ENCODE results near the gene GALNT1. TPM values are rescaled to one million over a fixed set of nuclear protein-coding genes. Genes with fewer than 3 reads are reported as not detected.

Gene GALNT1
- total and polyA plus RNA-seq, 9 donors, result 20.0 to 60.2 (median 40.4) TPM

DNA sequence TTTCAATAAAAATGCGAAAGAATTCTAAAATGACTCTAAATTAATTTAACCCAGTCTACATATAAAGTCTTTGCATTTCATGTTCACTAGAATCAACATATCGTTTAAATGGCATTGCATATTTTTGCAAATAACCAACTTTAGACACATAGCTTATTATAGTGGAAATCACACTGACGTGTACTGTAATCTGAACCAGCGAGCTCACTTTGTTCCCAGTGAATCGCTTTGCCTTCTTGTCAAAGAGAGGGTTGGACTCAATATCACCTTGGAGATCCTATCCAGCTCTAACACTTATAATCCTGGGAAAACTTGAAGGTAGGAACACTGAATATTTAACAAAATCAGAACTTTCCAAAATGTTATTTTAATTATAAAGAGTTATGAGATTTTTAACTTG lies 108.2 kb downstream of the GALNT1 start:
- TF ChIP-seq EP300 (IDR thresholded peaks at IDR 0.05), result no peak
- TF ChIP-seq POLR2A (IDR thresholded peaks at IDR 0.05), result no peak
- TF ChIP-seq, protein P1, sequence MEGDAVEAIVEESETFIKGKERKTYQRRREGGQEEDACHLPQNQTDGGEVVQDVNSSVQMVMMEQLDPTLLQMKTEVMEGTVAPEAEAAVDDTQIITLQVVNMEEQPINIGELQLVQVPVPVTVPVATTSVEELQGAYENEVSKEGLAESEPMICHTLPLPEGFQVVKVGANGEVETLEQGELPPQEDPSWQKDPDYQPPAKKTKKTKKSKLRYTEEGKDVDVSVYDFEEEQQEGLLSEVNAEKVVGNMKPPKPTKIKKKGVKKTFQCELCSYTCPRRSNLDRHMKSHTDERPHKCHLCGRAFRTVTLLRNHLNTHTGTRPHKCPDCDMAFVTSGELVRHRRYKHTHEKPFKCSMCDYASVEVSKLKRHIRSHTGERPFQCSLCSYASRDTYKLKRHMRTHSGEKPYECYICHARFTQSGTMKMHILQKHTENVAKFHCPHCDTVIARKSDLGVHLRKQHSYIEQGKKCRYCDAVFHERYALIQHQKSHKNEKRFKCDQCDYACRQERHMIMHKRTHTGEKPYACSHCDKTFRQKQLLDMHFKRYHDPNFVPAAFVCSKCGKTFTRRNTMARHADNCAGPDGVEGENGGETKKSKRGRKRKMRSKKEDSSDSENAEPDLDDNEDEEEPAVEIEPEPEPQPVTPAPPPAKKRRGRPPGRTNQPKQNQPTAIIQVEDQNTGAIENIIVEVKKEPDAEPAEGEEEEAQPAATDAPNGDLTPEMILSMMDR (IDR thresholded peaks at IDR 0.05), result no peak
- Histone ChIP-seq H3K27ac (no peak overlapping the region), H3K27me3 (no peaks in the 10 kb centered on the region), H3K4me3 (no peak overlapping the region), H3K4me1 (ENCODE audit: insufficient read depth) (no peaks in the 10 kb centered on the region), H3K9me3 (no peaks in the 10 kb centered on the region), H3K36me3 (no peaks in the 10 kb centered on the region)
- WGBS, 3 donors, result 85 to 96% (median 92%) methylated on average over 5 of the region's 5 CpGs
- intact Hi-C loops (cut with DNase I), result no loop called here
- DNase-seq, result no peak

DNA sequence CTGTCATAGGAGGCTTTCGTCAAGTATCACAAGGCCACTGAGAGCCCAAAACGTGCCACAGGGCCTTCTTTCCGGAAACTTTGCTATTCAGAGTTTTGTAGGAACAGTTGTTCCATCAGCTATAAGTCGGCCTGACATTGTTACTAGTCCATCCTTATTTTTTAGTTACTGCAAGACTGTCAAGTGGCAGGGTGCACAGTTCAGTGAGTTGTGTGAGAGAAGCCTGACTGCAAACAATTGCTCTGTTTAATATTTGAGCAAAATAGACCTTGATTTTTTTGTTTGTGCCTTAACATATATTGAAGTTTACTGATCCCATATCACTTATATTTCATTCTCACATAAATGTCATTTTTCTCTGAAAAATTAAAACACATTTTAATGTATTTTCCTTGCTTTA lies 110.1 kb downstream of the GALNT1 start:
- Histone ChIP-seq H3K4me1 (ENCODE audit: insufficient read depth) (no peaks in the 10 kb centered on the region), H3K9me3 (no peaks in the 10 kb centered on the region), H3K27me3 (no peaks in the 10 kb centered on the region), H3K27ac (no peak overlapping the region), H3K4me3 (no peak overlapping the region), H3K36me3 (no peaks in the 10 kb centered on the region)
- 81 to 86% (median 82%) methylated on average over 4 of the region's 4 CpGs for WGBS, 3 donors
- intact Hi-C loops (cut with DNase I), result no loop called here
- no peak for DNase-seq
- TF ChIP-seq, protein P1 (IDR thresholded peaks at IDR 0.05), result no peak
- no peak for TF ChIP-seq EP300 (IDR thresholded peaks at IDR 0.05)
- TF ChIP-seq POLR2A (IDR thresholded peaks at IDR 0.05), result no peak

DNA sequence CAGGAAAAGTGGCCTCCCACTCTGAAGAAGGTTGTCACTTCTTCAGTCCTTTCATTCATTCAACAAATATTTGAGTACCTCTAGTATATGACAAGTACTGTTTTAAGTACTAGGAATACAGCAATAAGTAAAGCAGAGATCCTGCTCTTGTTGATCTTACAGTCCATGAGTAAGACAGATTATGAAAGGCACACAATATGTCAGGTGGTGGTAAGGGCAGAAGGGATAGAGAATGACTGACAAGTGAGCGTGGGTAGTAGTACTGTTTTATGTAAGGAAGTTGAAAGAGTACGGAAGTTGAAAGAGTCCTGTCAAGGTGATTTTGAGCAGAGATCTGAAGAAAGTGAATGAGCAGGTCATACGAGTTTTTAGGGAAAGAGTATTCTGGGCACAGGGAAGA lies 111.3 kb downstream of the GALNT1 start:
- TF ChIP-seq POLR2A (IDR thresholded peaks at IDR 0.05) (no peak), EP300 (IDR thresholded peaks at IDR 0.05) (no peak)
- TF ChIP-seq, protein P1 (IDR thresholded peaks at IDR 0.05), result no peak
- intact Hi-C loops (cut with DNase I), result no loop called here
- Histone ChIP-seq H3K4me3 (no peak overlapping the region), H3K27me3 (no peaks in the 10 kb centered on the region), H3K9me3 (no peaks in the 10 kb centered on the region), H3K36me3 (no peaks in the 10 kb centered on the region), H3K27ac (no peak overlapping the region), H3K4me1 (ENCODE audit: insufficient read depth) (no peaks in the 10 kb centered on the region)
- WGBS, 3 donors, result 92 to 98% (median 95%) methylated on average over 3 of the region's 3 CpGs
- DNase-seq, result no peak

DNA sequence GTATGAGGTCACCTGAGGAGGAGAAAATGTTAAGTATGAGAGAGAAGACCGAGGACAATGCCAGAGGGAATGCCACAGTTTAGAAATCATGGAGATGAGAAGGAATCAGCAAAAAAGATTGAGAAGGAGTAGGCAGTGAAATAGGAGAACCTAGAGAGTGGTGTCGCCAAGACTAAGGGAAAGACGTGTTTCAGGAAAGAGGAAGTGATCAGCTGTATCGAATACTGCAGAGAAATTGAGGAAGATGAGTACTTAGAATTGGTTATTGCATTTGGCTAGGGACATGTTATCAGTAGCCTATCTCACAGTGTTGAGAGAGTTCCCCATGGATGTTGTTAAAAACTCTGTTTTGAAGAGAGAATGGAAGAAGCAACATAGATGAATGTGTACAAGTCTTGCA lies 112.3 kb downstream of the GALNT1 start:
- no peak overlapping the region for H3K4me3 ChIP-seq
- intact Hi-C loops (cut with DNase I), result no loop called here
- no peaks in the 10 kb centered on the region for H3K36me3 ChIP-seq
- no peaks in the 10 kb centered on the region for H3K9me3 ChIP-seq
- 90 to 95% (median 93%) methylated on average over 4 of the region's 4 CpGs for WGBS, 3 donors
- H3K27ac ChIP-seq, result no peak overlapping the region
- DNase-seq, result no peak
- no peaks in the 10 kb centered on the region for H3K4me1 ChIP-seq (ENCODE audit: insufficient read depth)
- TF ChIP-seq POLR2A (IDR thresholded peaks at IDR 0.05), result no peak
- TF ChIP-seq EP300 (IDR thresholded peaks at IDR 0.05), result no peak
- TF ChIP-seq, protein P1 (IDR thresholded peaks at IDR 0.05), result no peak
- no peaks in the 10 kb centered on the region for H3K27me3 ChIP-seq

DNA sequence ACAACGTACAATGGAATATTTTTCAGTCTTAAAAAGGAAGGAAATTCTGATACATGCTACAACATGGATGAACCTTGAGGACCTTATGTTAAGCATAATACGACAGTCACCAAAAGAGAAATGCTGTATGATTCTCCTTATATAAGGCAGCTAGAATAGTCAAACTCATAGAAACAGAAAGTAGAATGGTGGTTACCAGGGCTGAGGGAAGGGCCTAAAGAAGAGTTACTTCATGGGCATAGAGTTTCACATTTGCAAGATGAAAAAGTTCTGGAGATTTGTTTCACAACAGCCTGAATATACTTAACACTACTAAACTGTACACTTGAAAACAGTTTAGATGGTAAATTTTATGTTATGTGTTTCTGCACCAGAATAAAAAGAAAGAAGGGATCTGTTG lies 113.3 kb downstream of the GALNT1 start:
- H3K27me3 ChIP-seq, result no peaks in the 10 kb centered on the region
- 95 to 98% (median 97%) methylated on average over 2 of the region's 2 CpGs for WGBS, 3 donors
- H3K4me1 ChIP-seq (ENCODE audit: insufficient read depth), result no peaks in the 10 kb centered on the region
- TF ChIP-seq, protein P1 (IDR thresholded peaks at IDR 0.05), result no peak
- no peak for TF ChIP-seq POLR2A (IDR thresholded peaks at IDR 0.05)
- no peak for TF ChIP-seq EP300 (IDR thresholded peaks at IDR 0.05)
- H3K36me3 ChIP-seq, result no peaks in the 10 kb centered on the region
- intact Hi-C loops (cut with DNase I), result no loop called here
- DNase-seq, result no peak
- no peak overlapping the region for H3K4me3 ChIP-seq
- no peak overlapping the region for H3K27ac ChIP-seq
- no peaks in the 10 kb centered on the region for H3K9me3 ChIP-seq
